WTC11 (cell line): ENCODE measurements around the gene NCKIPSD.

ENCODE experiments used
- ATF1 ChIP-seq: sonication (generic); formaldehyde crosslinking; IDR thresholded peaks from 2 replicates; pipeline ENCODE4 v1.8.1; 2023; ENCODE audit warnings: mild to moderate bottlenecking, moderate library complexity, missing genetic modification reagents
- ATF2 ChIP-seq: sonication (generic); formaldehyde crosslinking; IDR thresholded peaks from 2 replicates; pipeline ENCODE4 v1.8.1; 2022; ENCODE audit warnings: low read depth, missing genetic modification reagents, borderline replicate concordance
- CTCF ChIP-seq: fragments of 200-600 bp; IDR thresholded peaks from 2 replicates; pipeline ENCODE4 v1.8.0; 2022; ENCODE audit warnings: antibody characterized with exemption
- E2F4 ChIP-seq: sonication (generic); formaldehyde crosslinking; IDR thresholded peaks from 2 replicates; pipeline ENCODE4 v1.8.1; 2022; ENCODE audit warnings: low read depth, mild to moderate bottlenecking, moderate library complexity, missing genetic modification reagents, borderline replicate concordance
- USF1 ChIP-seq: sonication (generic); formaldehyde crosslinking; IDR thresholded peaks from 2 replicates; pipeline ENCODE4 v1.8.0; 2022; ENCODE audit warnings: mild to moderate bottlenecking, missing genetic modification reagents
- USF2 ChIP-seq: sonication (generic); formaldehyde crosslinking; IDR thresholded peaks from 2 replicates; pipeline ENCODE4 v1.8.1; 2023; ENCODE audit warnings: mild to moderate bottlenecking, missing genetic modification reagents, moderate library complexity
- ZBTB43 ChIP-seq: sonication (generic); formaldehyde crosslinking; IDR thresholded peaks from 2 replicates; pipeline ENCODE4 v1.8.1; 2023; ENCODE audit warnings: mild to moderate bottlenecking, missing genetic modification reagents
- ZNF232 ChIP-seq: sonication (generic); formaldehyde crosslinking; IDR thresholded peaks from 2 replicates; pipeline ENCODE4 v1.8.0; 2022; ENCODE audit warnings: mild to moderate bottlenecking, missing genetic modification reagents
- ZNF281 ChIP-seq: sonication (generic); formaldehyde crosslinking; IDR thresholded peaks from 2 replicates; pipeline ENCODE4 v1.8.0; 2023; ENCODE audit warnings: mild to moderate bottlenecking, missing genetic modification reagents

GRCh38 chr3:48644898-48645760 is 40.6 kb downstream of the NCKIPSD start:
- TF ChIP-seq CTCF (no peak), USF2 (CRISPR knock-in tag) (no peak), ATF1 (CRISPR knock-in tag) (no peak), ZNF281 (CRISPR knock-in tag) (no peak), USF1 (CRISPR knock-in tag) (no peak), ZNF232 (no peak), E2F4 (no peak), ZBTB43 (CRISPR knock-in tag) (no peak), ATF2 (CRISPR knock-in tag) (no peak)
